Osteoblast (primary cell): ENCODE results near the gene MCM9. TPM values are rescaled to one million over a fixed set of nuclear protein-coding genes. Genes with fewer than 3 reads are reported as not detected.

Source experiments
- DNase-seq: peaks from one replicate; pipeline ENCODE4 v3.0.0; 2011; ENCODE audit warnings: low spot score, mixed read lengths; ENCODE audit not compliant: insufficient read length; ENCODE audit errors: missing footprints
- H2AFZ ChIP-seq: 2 replicates; pipeline ENCODE4 v1.6.0; 2011; ENCODE audit warnings: mild to moderate bottlenecking, low read length
- H3K27ac ChIP-seq: 2 replicates; pipeline ENCODE4 v1.5.1; 2011; ENCODE audit warnings: mild to moderate bottlenecking, low read depth, low read length, moderate library complexity
- H3K27me3 ChIP-seq: 2 replicates; pipeline ENCODE4 v1.6.0; 2012; ENCODE audit warnings: mild to moderate bottlenecking, control low read depth, inconsistent platforms, low read length, moderate library complexity; ENCODE audit not compliant: insufficient read depth
- H3K36me3 ChIP-seq: 2 replicates; pipeline ENCODE4 v1.5.1; 2011; ENCODE audit warnings: mild to moderate bottlenecking, low read length, control low read depth, moderate library complexity; ENCODE audit not compliant: insufficient read depth
- H3K4me1 ChIP-seq: 2 replicates; pipeline ENCODE4 v1.5.1; 2011; ENCODE audit warnings: mild to moderate bottlenecking, low read length, control low read depth, moderate library complexity; ENCODE audit not compliant: insufficient read depth
- H3K4me2 ChIP-seq: 2 replicates; pipeline ENCODE4 v1.6.0; 2011; ENCODE audit warnings: mild to moderate bottlenecking, low read length; ENCODE audit not compliant: insufficient read depth
- H3K4me3 ChIP-seq: fragments of 200-600 bp; sonication (generic); 3 replicates; pipeline ENCODE4 v1.5.1; 2012; ENCODE audit warnings: mild to moderate bottlenecking, low read length, inconsistent platforms; ENCODE audit not compliant: insufficient read depth
- H3K79me2 ChIP-seq: 2 replicates; pipeline ENCODE4 v1.6.0; 2012; ENCODE audit warnings: mild to moderate bottlenecking, low read length, control low read depth, inconsistent platforms; ENCODE audit not compliant: insufficient read depth
- H3K9me3 ChIP-seq: 2 replicates; pipeline ENCODE4 v1.5.1; 2011; ENCODE audit warnings: low read depth, low read length, control low read depth
- H4K20me1 ChIP-seq: 2 replicates; pipeline ENCODE4 v1.6.0; 2012; ENCODE audit warnings: mild to moderate bottlenecking, low read length, control low read depth; ENCODE audit not compliant: insufficient read depth
- total RNA-seq: library from RNA; depleted of rRNA; stranded (reverse); fragments of >200 nt; gene quantifications from 2 replicates; pipeline ENCODE4 v1.2.3, GENCODE V29; 2012
- TF ChIP-seq, protein P1 (sequence below): IDR thresholded peaks from 2 replicates; pipeline ENCODE4 v1.5.1; 2011; ENCODE audit warnings: mild to moderate bottlenecking, low read depth, low read length, moderate library complexity; ENCODE audit errors: extremely low read depth

The MCM9 gene
- total RNA-seq, 1 donor, result 15.2 TPM

DNA sequence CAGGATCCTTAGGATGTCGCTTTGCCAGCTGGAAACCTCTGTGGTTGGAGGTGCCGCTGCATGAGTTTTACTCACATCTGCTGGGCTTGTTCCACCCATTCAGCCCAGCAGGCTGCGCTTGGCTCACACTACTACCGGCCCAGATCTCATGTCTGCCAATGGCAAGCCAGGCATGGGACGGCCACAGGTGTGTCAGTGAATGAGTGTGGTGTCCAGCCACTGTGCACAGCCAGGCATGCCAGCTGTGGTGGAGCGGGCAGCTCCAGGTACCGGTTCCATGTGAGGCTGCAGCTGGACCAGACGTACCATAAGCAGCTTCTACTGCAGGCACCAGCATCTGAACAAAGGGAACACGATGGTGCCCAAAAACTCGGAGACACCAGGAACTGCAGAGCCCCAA lies 74.1 kb downstream of the MCM9 start:
- Histone ChIP-seq H3K4me3 (no peak overlapping the region), H3K27ac (no peak overlapping the region), H3K36me3 (no peaks in the 10 kb centered on the region), H3K9me3 (no peaks in the 10 kb centered on the region), H3K4me1 (peaks cover 9% of the 10 kb centered on the region), H3K4me2 (no peak overlapping the region), H4K20me1 (no peaks in the 10 kb centered on the region), H3K79me2 (peaks cover 57% of the 10 kb centered on the region), H3K27me3 (no peaks in the 10 kb centered on the region), H2AFZ (no peak overlapping the region)
- no peak for DNase-seq
- TF ChIP-seq, protein P1, sequence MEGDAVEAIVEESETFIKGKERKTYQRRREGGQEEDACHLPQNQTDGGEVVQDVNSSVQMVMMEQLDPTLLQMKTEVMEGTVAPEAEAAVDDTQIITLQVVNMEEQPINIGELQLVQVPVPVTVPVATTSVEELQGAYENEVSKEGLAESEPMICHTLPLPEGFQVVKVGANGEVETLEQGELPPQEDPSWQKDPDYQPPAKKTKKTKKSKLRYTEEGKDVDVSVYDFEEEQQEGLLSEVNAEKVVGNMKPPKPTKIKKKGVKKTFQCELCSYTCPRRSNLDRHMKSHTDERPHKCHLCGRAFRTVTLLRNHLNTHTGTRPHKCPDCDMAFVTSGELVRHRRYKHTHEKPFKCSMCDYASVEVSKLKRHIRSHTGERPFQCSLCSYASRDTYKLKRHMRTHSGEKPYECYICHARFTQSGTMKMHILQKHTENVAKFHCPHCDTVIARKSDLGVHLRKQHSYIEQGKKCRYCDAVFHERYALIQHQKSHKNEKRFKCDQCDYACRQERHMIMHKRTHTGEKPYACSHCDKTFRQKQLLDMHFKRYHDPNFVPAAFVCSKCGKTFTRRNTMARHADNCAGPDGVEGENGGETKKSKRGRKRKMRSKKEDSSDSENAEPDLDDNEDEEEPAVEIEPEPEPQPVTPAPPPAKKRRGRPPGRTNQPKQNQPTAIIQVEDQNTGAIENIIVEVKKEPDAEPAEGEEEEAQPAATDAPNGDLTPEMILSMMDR, result no peak

DNA sequence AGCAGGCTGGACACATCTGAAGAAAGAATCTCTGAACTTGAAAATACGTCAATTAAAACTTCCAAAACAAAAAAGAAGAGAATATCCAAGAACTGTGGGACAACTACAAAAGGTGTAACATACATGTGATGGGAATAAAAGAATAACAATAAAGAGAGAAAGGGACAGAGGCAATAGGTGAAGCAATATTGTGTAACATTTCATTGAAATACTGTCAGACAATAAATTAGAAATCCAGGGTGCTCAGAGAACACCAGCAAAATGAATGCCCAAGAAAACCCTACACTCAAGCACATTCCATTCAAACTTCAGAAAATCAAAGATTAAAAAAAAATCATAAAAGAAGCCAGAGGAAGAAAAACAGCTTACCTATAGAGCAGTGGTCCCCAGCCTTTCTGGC lies 74.6 kb downstream of the MCM9 start:
- TF ChIP-seq, protein P1, result no peak
- Histone ChIP-seq H3K36me3 (no peaks in the 10 kb centered on the region), H3K79me2 (peaks cover 53% of the 10 kb centered on the region), H3K4me1 (peaks cover 9% of the 10 kb centered on the region), H2AFZ (no peak overlapping the region), H3K9me3 (no peaks in the 10 kb centered on the region), H3K4me3 (no peak overlapping the region), H3K4me2 (no peak overlapping the region), H3K27me3 (no peaks in the 10 kb centered on the region), H4K20me1 (no peaks in the 10 kb centered on the region), H3K27ac (no peak overlapping the region)
- no peak for DNase-seq

DNA sequence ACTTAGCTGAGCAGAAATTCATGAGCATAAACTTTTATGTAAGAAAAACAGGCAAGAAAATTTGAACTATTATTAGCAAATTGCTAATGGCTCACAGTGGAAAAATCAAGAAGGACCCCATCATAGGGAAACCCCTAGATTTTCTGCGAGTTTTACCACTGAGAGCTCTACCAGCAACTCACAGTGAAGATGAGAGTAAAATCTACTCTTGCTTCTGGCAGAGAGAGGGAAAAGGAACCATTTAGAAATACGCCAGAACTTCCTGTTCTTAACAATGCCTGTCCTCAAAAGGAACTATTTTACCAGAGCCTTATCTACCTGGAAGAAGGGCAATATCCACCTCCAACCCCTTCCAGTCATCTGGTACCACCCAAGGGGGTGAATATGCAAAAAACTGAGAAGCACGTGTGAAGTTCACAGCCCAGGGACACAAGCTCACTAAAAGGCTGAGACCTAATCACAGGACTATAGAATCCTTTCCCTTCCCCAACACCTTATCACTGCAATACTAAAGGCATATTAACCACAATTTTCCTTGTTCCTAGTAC lies 75.4 kb downstream of the MCM9 start:
- H3K4me3 ChIP-seq, result no peak overlapping the region
- no peak overlapping the region for H3K27ac ChIP-seq
- TF ChIP-seq, protein P1, result no peak
- no peaks in the 10 kb centered on the region for H3K36me3 ChIP-seq
- H3K9me3 ChIP-seq, result no peaks in the 10 kb centered on the region
- H2AFZ ChIP-seq, result no peak overlapping the region
- no peaks in the 10 kb centered on the region for H4K20me1 ChIP-seq
- H3K79me2 ChIP-seq, result peaks cover 46% of the 10 kb centered on the region
- H3K4me1 ChIP-seq, result peaks cover 4% of the 10 kb centered on the region
- no peak for DNase-seq
- H3K4me2 ChIP-seq, result no peak overlapping the region
- no peaks in the 10 kb centered on the region for H3K27me3 ChIP-seq

DNA sequence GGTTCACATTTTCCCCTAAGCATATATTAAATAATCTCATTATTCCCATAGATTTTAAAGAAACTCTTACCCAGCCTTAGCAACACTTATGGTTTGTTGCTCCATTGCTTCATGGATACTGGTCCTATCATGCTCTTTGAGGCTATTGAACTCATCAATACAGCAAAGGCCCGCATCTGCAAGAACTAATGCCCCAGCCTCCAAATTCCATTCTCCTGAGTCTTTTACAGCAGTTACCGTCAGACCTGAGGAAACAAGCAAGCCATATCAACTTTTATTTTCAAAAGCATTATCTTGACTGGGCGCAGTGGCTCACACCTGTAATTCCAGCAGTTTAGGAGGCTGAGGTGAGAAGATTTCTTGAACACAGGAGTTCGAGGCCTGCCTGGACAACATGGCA lies 78.7 kb downstream of the MCM9 start:
- peaks cover 24% of the 10 kb centered on the region for H3K79me2 ChIP-seq
- no peak for DNase-seq

More for the DNA sequence above, 78.7 kb downstream of the MCM9 start:
- Histone ChIP-seq H3K27me3 (no peaks in the 10 kb centered on the region), H3K36me3 (no peaks in the 10 kb centered on the region), H4K20me1 (no peaks in the 10 kb centered on the region), H3K4me2 (no peak overlapping the region), H3K4me1 (no peaks in the 10 kb centered on the region), H3K4me3 (no peak overlapping the region), H3K27ac (no peak overlapping the region), H3K9me3 (no peaks in the 10 kb centered on the region), H2AFZ (no peak overlapping the region)
- TF ChIP-seq, protein P1, result no peak
